Endothelial cell of umbilical vein (primary cell): ENCODE measurements around the gene OLFM2.

Experiments
- CTCF ChIP-seq, 2 donors: IDR thresholded peaks; 1 replicate in 1 of 2; 2 replicates in 1 of 2; pipeline ENCODE4 v1.5.1; 2011; ENCODE audit warnings: low read length in 2 of 2, mild to moderate bottlenecking in 2 of 2, moderate library complexity in 2 of 2, control low read depth in 1 of 2, inconsistent platforms in 1 of 2, low read depth in 1 of 2; ENCODE audit not compliant: insufficient read depth in 1 of 2; ENCODE audit errors: extremely low read depth in 1 of 2
- EZH2 ChIP-seq: IDR thresholded peaks from 2 replicates; pipeline ENCODE4 v1.6.1; 2012; ENCODE audit warnings: borderline replicate concordance, low read depth, mild to moderate bottlenecking, moderate library complexity, low read length, inconsistent platforms; ENCODE audit not compliant: severe bottlenecking
- MYC ChIP-seq: IDR thresholded peaks from one replicate; pipeline ENCODE4 v1.6.1; 2011; ENCODE audit warnings: mild to moderate bottlenecking, low read depth, low read length
- POLR2A ChIP-seq: IDR thresholded peaks from 2 replicates; pipeline ENCODE4 v1.6.1; 2012; ENCODE audit warnings: low read depth, mild to moderate bottlenecking, control low read depth, low read length
- POLR2AphosphoS5 ChIP-seq: IDR thresholded peaks from 2 replicates; pipeline ENCODE4 v1.6.1; 2012; ENCODE audit warnings: low read depth, mild to moderate bottlenecking, control low read depth, low read length, moderate library complexity; ENCODE audit not compliant: insufficient read depth

GRCh38 chr19:9914315-9915207 is 21.8 kb downstream of the OLFM2 start:
- TF ChIP-seq POLR2A (no peak), CTCF (IDR thresholded peaks at IDR 0.05; ENCODE audit: extremely low read depth in 1 of 2, insufficient read depth in 1 of 2, low read depth in 1 of 2, low read length in 2 of 2) (peak; percentile 65 to 70), EZH2 (no peak), POLR2AphosphoS5 (no peak), MYC (no peak)
